ENCODE results near the gene TMEM271.

GRCh38 chr4:529563-529962 is 46.5 kb downstream of the TMEM271 start:
- TF ChIP-seq GABPA (IDR thresholded peaks at IDR 0.05; ENCODE audit: low read depth) (no peak), REST (IDR thresholded peaks at IDR 0.05; ENCODE audit: insufficient replicate concordance, low read depth) (no peak), SPI1 (IDR thresholded peaks at IDR 0.05; ENCODE audit: borderline replicate concordance, low read depth) (no peak), CTCF (IDR thresholded peaks at IDR 0.05; ENCODE audit: insufficient read depth, low read length) (no peak)

All from HL-60 (cell line).